ENCODE results near the gene NFASC.
A peak's percentile ranks its signal among the peaks of the same experiment; 100 is the strongest.

NFASC gene

GRCh38 chr1:205047764-205048231, 177.1 kb downstream of the NFASC start:
- no peak for DNase-seq

GRCh38 chr1:205048382-205048781, 177.7 kb downstream of the NFASC start:
- DNase-seq: no peak

GRCh38 chr1:205049479-205049878, 178.8 kb downstream of the NFASC start:
- DNase-seq: no peak

GRCh38 chr1:205052690-205053089, 182.0 kb downstream of the NFASC start:
- DNase-seq: no peak

GRCh38 chr1:205053296-205053695, 182.6 kb downstream of the NFASC start:
- no peak for DNase-seq

- no peak for DNase-seq
Observed at GRCh38 chr1:205054013-205054412, 183.4 kb downstream of the NFASC start.

GRCh38 chr1:205056188-205056611, 185.5 kb downstream of the NFASC start:
- DNase-seq: peak; percentile 77

- DNase-seq: no peak
Observed at GRCh38 chr1:205056956-205057568, 186.4 kb downstream of the NFASC start.

GRCh38 chr1:205057808-205058575, 187.3 kb downstream of the NFASC start:
- DNase-seq: no peak

GRCh38 chr1:205058853-205059252, 188.2 kb downstream of the NFASC start:
- DNase-seq: no peak

- no peak for DNase-seq
Observed at GRCh38 chr1:205059660-205060059, 189.0 kb downstream of the NFASC start.

GRCh38 chr1:205060746-205061145, 190.1 kb downstream of the NFASC start:
- no peak for DNase-seq

GRCh38 chr1:205061227-205061626, 190.6 kb downstream of the NFASC start:
- no peak for DNase-seq

- DNase-seq: no peak
Observed at GRCh38 chr1:205061665-205062069, 191.0 kb downstream of the NFASC start.

- DNase-seq: no peak
Observed at GRCh38 chr1:205062319-205062718, 191.7 kb downstream of the NFASC start.

- DNase-seq: no peak
Observed at GRCh38 chr1:205062895-205063294, 192.2 kb downstream of the NFASC start.

- DNase-seq: no peak
Observed at GRCh38 chr1:205064301-205064700, 193.6 kb downstream of the NFASC start.

- no peak for DNase-seq
Observed at GRCh38 chr1:205064741-205065316, 194.2 kb downstream of the NFASC start.

- no peak for DNase-seq
Observed at GRCh38 chr1:205065666-205066065, 195.0 kb downstream of the NFASC start.

GRCh38 chr1:205066141-205066818, 195.6 kb downstream of the NFASC start:
- DNase-seq: no peak

GRCh38 chr1:205067031-205067430, 196.4 kb downstream of the NFASC start:
- DNase-seq: no peak

- no peak for DNase-seq
Observed at GRCh38 chr1:205068001-205068400, 197.3 kb downstream of the NFASC start.

GRCh38 chr1:205068457-205069040, 197.9 kb downstream of the NFASC start:
- no peak for DNase-seq
